Spleen (tissue), 7 donors: ENCODE results near the gene UBE2D3.
A peak's percentile ranks its signal among the peaks of the same experiment; 100 is the strongest.

Source experiments
- CTCF ChIP-seq, 11 experiments: fragments of 200-600 bp in 7 of 11; fragments of 450-650 bp in 4 of 11; sonication (generic) in 4 of 11; IDR thresholded peaks in 8 of 11; conservative IDR thresholded peaks in 3 of 11; 1 replicate in 7 of 11; 2 replicates in 4 of 11; pipeline versions ENCODE4 v1.4.0 to v1.8.0; 2016 to 2021; ENCODE audit warnings: antibody characterized with exemption in 11 of 11, inconsistent platforms in 4 of 11, mild to moderate bottlenecking in 1 of 11
- POLR2A ChIP-seq, 3 donors: fragments of 450-650 bp; IDR thresholded peaks; one replicate each; pipeline ENCODE4 v1.5.1; 2017; ENCODE audit warnings: antibody characterized with exemption in 3 of 3, mild to moderate bottlenecking in 1 of 3
- POLR2AphosphoS5 ChIP-seq, 3 donors: sonication (generic); formaldehyde crosslinking; IDR thresholded peaks; one replicate each; pipeline ENCODE4 v1.5.1; 2017; ENCODE audit warnings: antibody characterized with exemption in 3 of 3
- donor health status: DM: no; HTN: no; CAD: no; lungs with moderate emphysema.
- donor health status: DM: no; HTN: no; CAD: no.
- donor health status: DM: no; HTN: no; CAD: no.

- TF ChIP-seq POLR2A (IDR thresholded peaks at IDR 0.05) (peak in 1 of 3 donors; percentile 15), POLR2AphosphoS5 (IDR thresholded peaks at IDR 0.05) (no peak), CTCF (IDR thresholded peaks at IDR 0.05 in 8 of 11, conservative IDR thresholded peaks at IDR 0.05 in 3 of 11) (no peak)
These were observed 67.3 kb downstream of the UBE2D3 start for GRCh38 chr4:102759831-102760644.
